WTC11 (cell line): ENCODE data around the gene TP73.

Experiments used
- CTCF ChIP-seq: fragments of 200-600 bp; IDR thresholded peaks from 2 replicates; pipeline ENCODE4 v1.8.0; 2022; ENCODE audit warnings: antibody characterized with exemption
- ZSCAN18 ChIP-seq: fragments of 250-450 bp; sonication (Bioruptor Pico); IDR thresholded peaks from 2 replicates; pipeline ENCODE4 v2.1.2; 2022; ENCODE audit warnings: mild to moderate bottlenecking, moderate library complexity

- no peak for TF ChIP-seq ZSCAN18
- TF ChIP-seq CTCF, result no peak
Observed at GRCh38 chr1:3744646-3745045, 92.3 kb downstream of the TP73 start.
